K562 (cell line): ENCODE measurements around the gene FADS6. TPM values are rescaled to one million over a fixed set of nuclear protein-coding genes. Genes with fewer than 3 reads are reported as not detected.
"Not testable (repeated sequence)": the region's sequence is repeated elsewhere in the genome, so short reads cannot be mapped to it uniquely, and the experiment has no call there.

ENCODE experiments used
- ATAC-seq: fragments of 200-7000 bp; cut with Tn5 transposase; 3 replicates; pipeline ENCODE4 v1.9.1; 2020; ENCODE audit warnings: moderate library complexity
- BruUV-seq: library from RNA; stranded (reverse); fragments of 400-500 nt; replicated peaks from 2 replicates; lab custom pipeline; 2021; lab: Mats Ljungman, UMichigan
- CTCF ChIA-PET: fragments of 300-600 bp; formaldehyde crosslinking; extraction: SDS; loops from one replicate; lab custom pipeline; 2021; ENCODE audit warnings: low intra/inter-chr PET ratio; lab: Yijun Ruan, JAX
- POLR2A ChIA-PET: fragments of 300-600, 350-650 bp; sonication (Branson Sonifier 250); formaldehyde crosslinking; extraction: SDS; loops from one replicate; lab custom pipeline; 2021; ENCODE audit warnings: antibody characterized with exemption, inconsistent platforms; lab: Yijun Ruan, JAX
- DNase-seq, 4 experiments: peaks; one replicate each; pipeline versions ENCODE4 v3.0.0 to v3.0.0-alpha.2; 2011 to 2018; ENCODE audit warnings: low spot score in 3 of 4, mixed read lengths in 3 of 4; ENCODE audit errors: extremely low read depth in 1 of 4
- FAIRE-seq: peaks from 2 replicates; lab custom pipeline; 2011; peaks lifted over from hg19 to GRCh38; lab: Jason Lieb, UNC
- H2AFZ ChIP-seq: 2 replicates; pipeline ENCODE4 v1.6.0; 2011; ENCODE audit warnings: low read depth, low read length, control low read depth, inconsistent platforms
- H3K27ac ChIP-seq: fragments of 200-600 bp; 3 replicates; pipeline ENCODE4 v1.8.0; 2011; ENCODE audit warnings: low read depth, mild to moderate bottlenecking, control low read depth, inconsistent platforms, low read length, moderate library complexity, mixed read lengths; ENCODE audit errors: extremely low read depth
- H3K27me3 ChIP-seq, 2 experiments: fragments of 300-600 bp in 1 of 2; 2 replicates in 1 of 2; 3 replicates in 1 of 2; pipeline versions ENCODE4 v1.6.0 to v1.8.0; 2011; ENCODE audit warnings: inconsistent platforms in 2 of 2, low read length in 2 of 2, mild to moderate bottlenecking in 1 of 2, mixed read lengths in 1 of 2, moderate library complexity in 1 of 2; ENCODE audit not compliant: control insufficient read depth in 2 of 2, insufficient read depth in 2 of 2
- H3K36me3 ChIP-seq: fragments of 300-600 bp; 3 replicates; pipeline ENCODE4 v1.8.0; 2011; ENCODE audit warnings: mild to moderate bottlenecking, low read length, inconsistent platforms; ENCODE audit not compliant: control insufficient read depth, insufficient read depth
- H3K4me1 ChIP-seq, 2 experiments: fragments of 200-600 bp in 1 of 2; replicated peaks in 1 of 2; 2 replicates in 1 of 2; 3 replicates in 1 of 2; pipeline versions ENCODE4 v1.5.1 to v1.8.0; 2011; ENCODE audit warnings: inconsistent platforms in 2 of 2, low read length in 2 of 2, mild to moderate bottlenecking in 1 of 2, mixed read lengths in 1 of 2, moderate library complexity in 1 of 2; ENCODE audit not compliant: control insufficient read depth in 2 of 2, insufficient read depth in 2 of 2
- H3K4me2 ChIP-seq: 2 replicates; pipeline ENCODE4 v1.6.1; 2011; ENCODE audit warnings: low read length, control low read depth, inconsistent platforms, mixed read lengths; ENCODE audit not compliant: insufficient read depth
- H3K4me3 ChIP-seq: fragments of 200-600 bp; sonication (generic), shearing (Covaris generic); 2 replicates; pipeline ENCODE4 v1.5.1; 2016; ENCODE audit warnings: control low read depth, inconsistent platforms
- H3K79me2 ChIP-seq: fragments of 200-600 bp; 3 replicates; pipeline ENCODE4 v1.8.0; 2011; ENCODE audit warnings: low read length, inconsistent platforms; ENCODE audit not compliant: control insufficient read depth, insufficient read depth
- H3K9ac ChIP-seq, 2 experiments: 2 replicates each; pipeline versions ENCODE4 v1.6.0 to v1.6.1; 2011; ENCODE audit warnings: low read depth in 2 of 2, low read length in 2 of 2, control low read depth in 1 of 2, inconsistent platforms in 1 of 2, mild to moderate bottlenecking in 1 of 2, mixed read lengths in 1 of 2; ENCODE audit not compliant: insufficient read depth in 1 of 2
- H3K9me1 ChIP-seq: one replicate; pipeline ENCODE4 v1.6.0; 2011; ENCODE audit warnings: inconsistent platforms, mild to moderate bottlenecking, low read length, moderate library complexity; ENCODE audit not compliant: control insufficient read depth, insufficient read depth
- H3K9me3 ChIP-seq: replicated peaks from 2 replicates; pipeline ENCODE4 v1.5.1; 2011; ENCODE audit warnings: low read depth, low read length, inconsistent platforms; ENCODE audit not compliant: control insufficient read depth, insufficient read depth
- H4K20me1 ChIP-seq: replicated peaks from 2 replicates; pipeline ENCODE4 v1.6.1; 2011; ENCODE audit warnings: low read length, inconsistent platforms, mixed read lengths; ENCODE audit not compliant: control insufficient read depth, insufficient read depth
- NFIC ChIP-seq: fragments of 450-650 bp; IDR thresholded peaks from 2 replicates; pipeline ENCODE4 v1.6.1; 2017; ENCODE audit warnings: mild to moderate bottlenecking, inconsistent platforms
- RBFOX2 ChIP-seq: fragments of 200-400 bp; formaldehyde crosslinking; IDR thresholded peaks from 2 replicates; pipeline ENCODE4 v1.6.1; 2017; ENCODE audit warnings: low read depth, mild to moderate bottlenecking, low read length, moderate library complexity
- TAL1 ChIP-seq: fragments of 450-650 bp; IDR thresholded peaks from 2 replicates; pipeline ENCODE4 v1.6.1; 2016; ENCODE audit warnings: mild to moderate bottlenecking
- ZNF263 ChIP-seq: sonication (generic); formaldehyde crosslinking; IDR thresholded peaks from 2 replicates; pipeline ENCODE4 v1.8.0; 2022; ENCODE audit warnings: mild to moderate bottlenecking, missing genetic modification reagents, borderline replicate concordance
- ZNF3 ChIP-seq: fragments of 250-450 bp; sonication (Bioruptor Pico); IDR thresholded peaks from 2 replicates; pipeline ENCODE4 v1.5.0; 2021; ENCODE audit warnings: mild to moderate bottlenecking, moderate library complexity
- ZNF316 ChIP-seq: fragments of 450-650 bp; IDR thresholded peaks from 2 replicates; pipeline ENCODE4 v1.6.1; 2016
- WGBS: fragments of 100-300 bp; shearing (Covaris generic); methylation state at CpG from one replicate; pipeline ENCODE4 v1.1.6; 2016; ENCODE audit warnings: low coverage, mixed read lengths; ENCODE audit not compliant: insufficient coverage; ENCODE audit errors: missing lambda C conversion rate; 5-methylcytosine and 5-hydroxymethylcytosine counted together
- in situ Hi-C: fragments of 300-500 bp; cut with MboI; formaldehyde crosslinking; loops from 4 replicates; pipeline ENCODE4 v1.15.0; 2018; ENCODE audit warnings: inconsistent platforms, mixed read lengths
- intact Hi-C: fragments of 100-400 bp; cut with micrococcal nuclease; formaldehyde crosslinking; loops from 2 replicates; pipeline ENCODE4 v1.14.2; 2022
- polyA plus RNA-seq, 8 experiments: library from polyadenylated mRNA; depleted of rRNA in 4 of 8; stranded (reverse) in 5 of 8; unstranded in 3 of 8; fragments of >200 nt; fragmentation: Nextera tagmentation in 2 of 8; fragmentation: Illumina TruSeq in 1 of 8; extraction: Ambion mirVana in 2 of 8; extraction: Trizol in 1 of 8; gene quantifications; 2 replicates each; pipeline versions ENCODE4 v1.2.1 to v1.2.3, GENCODE V29; 2011 to 2014; ENCODE audit warnings: inconsistent platforms in 1 of 8, missing spikeins in 1 of 8
- total RNA-seq, 7 experiments: library from RNA; depleted of rRNA in 6 of 7; stranded (reverse); fragments of >200 nt in 6 of 7; fragmentation: Illumina TruSeq in 2 of 7; extraction: Trizol in 2 of 7; gene quantifications; 2 replicates each; pipeline versions ENCODE4 v1.2.1 to v1.2.3, GENCODE V29; 2011 to 2021; ENCODE audit warnings: low replicate concordance in 1 of 7

Gene FADS6
- total and polyA plus RNA-seq, 9 of the 15 experiments (the other 6 are each of a cell fraction or from before 2014, with no cell fraction given): 0.18 to 0.22 TPM; not detected in 7

GRCh38 chr17:74870512-74870911 lies 22.9 kb downstream of the FADS6 start:
- TF ChIP-seq ZNF263 (CRISPR knock-in tag) (peak; percentile 58; the same call in 1 of the 2 replicates), TAL1 (no peak), RBFOX2 (peak; percentile 36; the same call in 1 of the 2 replicates), ZNF3 (CRISPR knock-in tag) (no peak), NFIC (peak; percentile 36), ZNF316 (0 out of 2 replicates have a peak, but pooled peaks have one; percentile 11)
- H3K36me3 ChIP-seq: peaks cover 29% of the 10 kb centered on the region; the same call in 1 of the 3 replicates
- DNase-seq (peak in 1 of 4 experiments; percentile 29), FAIRE-seq (no peak), ATAC-seq (no peak)
- WGBS: 67% methylated on average over 2 of the region's 3 CpGs
- POLR2A ChIA-PET: interaction anchor here (0.6 to 4.2 kb wide), 8 partner anchors 8 to 189 kb away, joined by 3 to 62 read pairs (median 4); partner anchors contain the start of genes GRIN2C and MRPL58
- CTCF ChIA-PET: no interaction called here
- peaks cover 29% of the 10 kb centered on the region for H3K79me2 ChIP-seq
- H3K27ac ChIP-seq: no peak overlapping the region
- no peak overlapping the region for H2AFZ ChIP-seq
- no peak overlapping the region for H3K9ac ChIP-seq
- H4K20me1 ChIP-seq: no peaks in the 10 kb centered on the region; the same call in 1 of the 2 replicates
- H3K4me3 ChIP-seq: no peak overlapping the region
- no peak overlapping the region for H3K4me2 ChIP-seq
- peaks cover 59 to 67% of the 10 kb centered on the region in 2 experiments for H3K4me1 ChIP-seq
- no TSS peak for BruUV-seq
- no peaks in the 10 kb centered on the region for H3K9me3 ChIP-seq
- no peaks in the 10 kb centered on the region for H3K9me1 ChIP-seq
- in situ Hi-C loops (no loop called here), intact Hi-C loops (loop anchor here (10.0 kb wide), 1 partner anchor 164 kb away; no protein-coding TSS in a partner anchor)
- H3K27me3 ChIP-seq: no peaks in the 10 kb centered on the region

GRCh38 chr17:74870028-74870427 lies 23.4 kb downstream of the FADS6 start:
- H4K20me1 ChIP-seq, H3K9me1 ChIP-seq, H3K27ac ChIP-seq, ATAC-seq, DNase-seq, CTCF ChIA-PET, H3K27me3 ChIP-seq, BruUV-seq, FAIRE-seq, H2AFZ ChIP-seq, H3K4me2 ChIP-seq, H3K4me3 ChIP-seq, in situ Hi-C loops, H3K9me3 ChIP-seq: not testable (repeated sequence)
- Histone ChIP-seq H3K4me1 (peaks cover 59 to 69% of the 10 kb centered on the region in 2 experiments), H3K9ac (peak overlapping the region in 1 of 2 experiments; percentile 31; a peak in 1 of 4 replicates), H3K36me3 (peaks cover 34% of the 10 kb centered on the region; the same call in 2 of the 3 replicates), H3K79me2 (peaks cover 29% of the 10 kb centered on the region)
- POLR2A ChIA-PET: interaction anchor here (0.6 to 1.8 kb wide), 6 partner anchors 9 to 190 kb away, joined by 3 to 7 read pairs (median 4); partner anchors contain the start of gene MRPL58
- intact Hi-C loops: loop anchor here (10.0 kb wide), 1 partner anchor 165 kb away; no protein-coding TSS in a partner anchor
- 91% methylated on average over 9 of the region's 9 CpGs for WGBS
